GM11168 (cell line): ENCODE measurements around the gene SMIM5.

Experiments
- in situ Hi-C: fragments of 300-500 bp; cut with MboI; formaldehyde crosslinking; loops from one replicate; pipeline ENCODE4 v1.12.0; 2022; ENCODE audit warnings: low sequenced_read_pairs; ENCODE audit not compliant: unreplicated experiment

SMIM5 gene

DNA sequence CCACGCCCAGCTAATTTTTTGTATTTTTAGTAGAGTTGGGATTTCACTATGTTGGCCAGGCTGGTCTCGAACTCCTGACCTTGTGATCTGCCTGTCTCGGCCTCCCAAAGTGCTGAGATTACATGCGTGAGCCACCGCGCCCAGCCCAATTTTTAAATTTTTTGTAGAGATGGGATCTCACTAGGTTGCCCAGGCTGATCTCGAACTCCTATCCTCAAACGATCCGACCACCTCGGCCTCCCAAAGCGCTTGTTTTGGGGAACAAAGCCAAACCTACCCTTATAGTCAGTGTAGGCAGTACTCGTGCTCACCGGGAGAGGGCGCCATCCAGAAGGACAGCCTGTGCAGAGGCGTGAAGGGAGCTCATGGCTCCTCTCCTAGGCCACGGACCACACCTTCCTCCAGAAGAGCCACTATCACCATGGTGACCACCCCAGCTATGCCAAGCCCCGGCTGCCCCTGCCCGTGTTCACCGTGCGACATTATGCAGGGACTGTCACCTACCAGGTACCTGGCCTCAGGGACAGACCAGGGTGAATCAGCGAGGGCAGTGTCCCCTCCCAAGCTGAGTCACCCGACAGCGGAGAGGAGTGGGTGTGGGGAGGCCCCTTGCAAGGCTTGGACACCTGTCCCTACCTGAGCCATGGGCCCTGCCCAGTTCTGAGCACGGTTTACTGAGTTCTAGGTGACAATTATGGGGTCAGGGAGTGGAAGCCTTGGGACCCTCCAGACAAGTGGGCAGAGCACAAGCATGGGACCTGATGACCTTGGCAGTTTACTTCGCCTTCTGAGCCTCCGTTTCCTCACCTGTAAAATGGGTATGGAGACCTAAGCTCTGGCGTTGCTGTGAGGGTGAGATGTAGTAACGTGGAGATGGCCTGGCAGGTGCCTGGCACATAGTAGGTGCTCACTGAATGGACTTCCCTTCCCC lies 31.9 kb upstream of the SMIM5 start:
- in situ Hi-C loops: no loop called here

DNA sequence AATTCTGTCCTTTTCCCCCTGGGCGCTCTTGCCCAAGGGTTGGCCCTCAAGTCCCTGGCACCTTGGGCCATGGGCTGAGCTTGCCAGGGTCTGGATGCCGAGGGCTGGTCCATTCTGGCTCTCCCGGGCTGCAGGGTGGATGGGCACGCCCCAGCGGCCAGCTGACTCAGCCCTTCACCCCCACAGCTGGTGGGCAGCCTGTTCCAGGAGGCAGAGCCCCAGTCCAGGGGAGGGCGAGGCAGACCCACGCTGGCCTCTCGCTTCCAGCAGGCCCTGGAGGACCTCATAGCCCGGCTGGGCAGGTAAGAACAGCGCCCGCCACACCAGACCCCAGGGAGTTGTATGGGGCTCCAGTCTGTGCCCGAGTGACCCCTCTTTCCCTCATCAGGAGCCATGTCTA lies 30.6 kb upstream of the SMIM5 start:
- in situ Hi-C loops: no loop called here

DNA sequence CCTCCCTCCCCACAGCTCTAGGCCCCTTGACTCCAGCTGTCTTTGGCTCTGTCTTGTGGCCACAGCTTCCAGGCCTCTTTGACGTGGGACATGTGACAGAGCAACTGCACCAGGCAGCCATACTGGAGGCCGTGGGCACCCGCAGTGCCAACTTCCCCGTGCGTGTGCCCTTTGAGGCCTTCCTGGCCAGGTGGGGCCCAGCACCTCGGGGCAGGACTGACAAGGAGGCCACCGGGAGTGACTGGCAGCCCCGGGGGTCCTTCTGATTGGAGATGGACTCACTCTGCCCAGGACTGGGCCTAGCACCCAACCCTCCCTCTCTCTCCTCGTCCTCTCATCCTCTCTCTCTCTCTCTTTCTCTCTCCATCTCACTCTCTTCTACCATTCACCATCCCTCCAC lies 30.1 kb upstream of the SMIM5 start:
- in situ Hi-C loops: no loop called here

DNA sequence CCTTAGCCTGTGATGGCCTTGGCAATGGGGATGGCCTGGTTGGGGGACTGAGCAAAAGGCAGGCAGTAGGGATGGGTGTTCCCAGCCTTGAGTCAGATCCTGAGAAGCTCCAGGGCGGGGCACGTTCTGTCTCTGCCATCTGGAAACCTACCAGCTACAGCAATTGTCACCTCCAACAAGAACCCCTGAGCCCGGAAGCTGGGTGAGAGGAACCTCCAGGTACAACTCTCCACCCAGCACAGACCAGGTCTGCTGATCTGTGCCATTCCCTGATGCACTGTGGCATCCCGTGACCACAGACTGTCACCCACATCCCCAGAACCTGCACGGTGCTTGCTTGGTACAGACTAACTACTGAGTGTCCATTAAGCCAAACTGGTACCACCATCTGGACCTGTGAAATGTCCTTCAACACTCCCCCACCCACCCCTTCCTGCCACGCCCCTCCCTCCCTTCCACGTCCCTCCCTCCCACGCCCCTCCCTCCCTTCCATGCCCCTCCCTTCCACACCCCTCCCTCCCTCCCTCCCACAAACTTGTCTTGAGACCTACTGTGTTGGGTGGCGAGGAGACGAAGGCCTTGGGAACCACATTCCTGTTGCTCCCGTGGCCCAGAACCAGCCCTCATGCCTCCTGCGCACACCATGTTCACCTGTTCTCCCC lies 29.1 kb upstream of the SMIM5 start:
- in situ Hi-C loops: no loop called here

DNA sequence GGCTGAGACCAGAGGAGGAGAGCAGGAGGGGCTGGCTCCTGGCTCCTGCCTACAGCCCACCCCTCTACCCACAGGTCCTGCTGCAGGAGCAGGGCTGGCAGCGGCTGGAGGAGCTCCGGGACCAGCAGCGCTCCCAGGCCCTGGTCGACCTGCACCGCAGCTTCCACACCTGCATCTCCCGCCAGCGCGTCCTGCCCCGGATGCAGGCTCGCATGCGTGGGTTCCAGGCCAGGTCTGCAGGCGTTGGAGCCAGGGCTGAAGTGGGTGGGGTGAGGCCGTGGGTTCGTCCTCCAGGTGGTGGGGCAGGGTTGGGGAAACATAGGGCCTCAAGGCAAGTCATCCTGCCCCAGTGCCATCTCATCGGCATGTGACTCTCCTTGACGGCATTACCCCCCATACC lies 27.4 kb upstream of the SMIM5 start:
- in situ Hi-C loops: no loop called here

DNA sequence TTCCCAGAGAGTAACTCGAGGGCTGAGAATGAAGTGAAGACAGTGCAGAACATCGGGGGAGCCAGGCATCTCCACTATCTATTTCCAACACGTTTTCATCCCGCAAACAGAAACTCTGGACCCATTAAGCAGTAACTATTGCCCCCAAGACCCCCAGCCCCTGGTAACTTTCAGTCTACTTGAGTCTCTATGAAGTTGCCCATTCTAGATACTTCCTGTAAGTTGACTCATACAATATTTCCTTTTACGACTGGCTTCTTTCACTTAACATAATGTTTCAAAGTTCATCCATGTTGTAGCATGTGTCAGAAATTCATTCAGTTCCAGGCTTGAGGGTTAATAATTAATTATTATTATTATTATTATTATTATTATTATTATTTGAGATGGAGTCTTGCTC lies 26.1 kb upstream of the SMIM5 start:
- in situ Hi-C loops: no loop called here

DNA sequence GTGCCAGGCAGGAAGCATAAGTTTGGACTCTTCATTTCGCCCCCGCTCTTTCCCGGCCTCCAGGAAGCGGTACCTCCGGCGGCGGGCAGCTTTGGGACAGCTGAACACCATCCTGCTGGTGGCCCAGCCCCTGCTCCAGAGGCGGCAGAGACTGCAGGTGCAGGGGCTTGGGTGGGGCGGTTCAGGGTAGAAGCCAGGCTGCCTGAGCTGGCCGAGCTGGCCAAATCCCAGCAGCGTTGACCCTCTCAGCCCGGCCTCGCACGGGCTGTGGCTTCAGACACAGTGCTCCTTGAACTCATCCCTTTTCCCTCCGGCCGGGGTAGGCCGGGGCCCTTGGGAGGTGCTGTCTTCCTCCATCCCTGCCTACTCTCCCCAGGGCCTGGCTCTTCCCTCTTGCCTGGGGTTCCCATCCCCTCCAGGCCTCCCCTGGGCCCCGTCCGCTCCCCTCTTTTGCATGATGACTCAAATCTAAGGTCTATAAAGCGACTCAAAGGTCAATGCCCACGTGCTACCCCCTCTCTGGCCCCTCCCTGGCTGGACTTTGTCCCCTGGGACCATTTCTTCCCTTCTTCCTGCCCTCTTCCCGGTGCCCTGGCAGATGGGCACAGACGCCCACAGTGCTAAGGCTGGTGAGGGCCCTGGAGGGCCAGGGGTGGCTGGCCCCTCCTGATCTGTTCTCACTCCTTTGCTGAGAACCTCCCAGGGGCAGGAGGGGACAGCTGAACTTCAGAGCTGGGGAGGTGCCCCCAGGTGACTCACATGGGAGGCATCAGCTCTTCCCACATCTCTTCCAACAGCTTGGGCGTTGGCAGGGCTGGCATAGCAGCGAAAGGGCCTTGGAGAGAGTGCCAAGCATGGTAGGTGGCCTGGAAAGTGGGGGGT lies 22.9 kb upstream of the SMIM5 start:
- in situ Hi-C loops: no loop called here

DNA sequence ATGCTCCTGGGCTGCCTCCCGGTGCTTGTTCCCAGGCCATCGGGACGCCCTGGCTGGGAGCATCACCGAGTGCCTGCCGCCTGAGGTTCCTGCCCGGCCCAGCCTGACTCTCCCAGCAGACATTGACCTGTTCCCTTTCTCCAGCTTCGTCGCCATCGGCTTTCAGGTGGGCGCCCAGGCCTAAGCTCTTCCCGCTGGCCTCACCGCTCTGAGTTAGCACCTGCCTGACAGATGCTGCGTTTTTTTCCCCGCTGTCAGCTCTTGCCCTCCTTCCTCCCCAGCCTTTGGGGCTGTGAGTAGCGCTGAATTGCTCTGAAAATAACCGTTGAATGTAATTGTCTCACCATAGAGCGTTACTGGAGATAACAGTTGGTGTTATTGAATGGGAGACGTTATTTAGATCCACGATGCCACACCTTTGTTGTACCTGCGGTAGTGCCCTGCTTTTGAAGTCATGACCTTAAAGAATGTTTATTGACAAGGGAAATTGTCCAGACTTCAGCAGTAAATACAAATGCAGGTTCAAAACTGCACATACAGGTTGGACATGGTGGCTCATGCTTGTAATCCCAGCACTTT lies 21.3 kb upstream of the SMIM5 start:
- in situ Hi-C loops: no loop called here

DNA sequence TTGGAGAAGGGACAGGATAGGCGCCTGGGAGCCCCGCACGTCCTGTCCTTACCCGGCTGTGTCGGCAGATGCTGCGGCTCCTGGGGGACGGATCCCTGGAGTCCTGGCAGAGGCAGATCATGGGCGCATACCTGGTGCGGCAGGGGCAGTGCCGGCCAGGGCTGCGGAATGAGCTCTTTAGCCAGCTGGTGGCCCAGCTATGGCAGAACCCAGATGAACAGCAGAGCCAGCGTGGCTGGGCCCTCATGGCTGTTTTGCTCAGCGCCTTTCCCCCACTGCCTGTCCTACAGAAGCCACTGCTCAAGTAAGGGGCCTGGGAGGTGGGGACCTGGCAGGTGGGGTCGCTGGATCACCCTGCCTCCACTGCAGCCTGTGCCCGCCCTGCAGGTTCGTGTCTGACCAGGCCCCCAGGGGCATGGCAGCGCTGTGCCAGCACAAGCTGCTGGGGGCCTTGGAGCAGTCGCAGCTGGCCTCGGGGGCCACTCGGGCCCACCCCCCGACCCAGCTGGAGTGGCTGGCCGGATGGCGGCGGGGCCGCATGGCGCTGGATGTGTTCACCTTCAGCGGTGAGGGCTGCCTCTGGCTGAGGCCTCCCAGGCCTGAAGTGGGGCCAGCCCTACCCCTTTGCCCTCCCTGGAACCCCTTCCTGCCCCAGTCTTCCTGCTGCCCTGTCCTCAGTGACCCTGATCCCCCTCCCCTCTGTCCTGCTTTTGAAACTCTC lies 20.2 kb upstream of the SMIM5 start:
- in situ Hi-C loops: no loop called here

DNA sequence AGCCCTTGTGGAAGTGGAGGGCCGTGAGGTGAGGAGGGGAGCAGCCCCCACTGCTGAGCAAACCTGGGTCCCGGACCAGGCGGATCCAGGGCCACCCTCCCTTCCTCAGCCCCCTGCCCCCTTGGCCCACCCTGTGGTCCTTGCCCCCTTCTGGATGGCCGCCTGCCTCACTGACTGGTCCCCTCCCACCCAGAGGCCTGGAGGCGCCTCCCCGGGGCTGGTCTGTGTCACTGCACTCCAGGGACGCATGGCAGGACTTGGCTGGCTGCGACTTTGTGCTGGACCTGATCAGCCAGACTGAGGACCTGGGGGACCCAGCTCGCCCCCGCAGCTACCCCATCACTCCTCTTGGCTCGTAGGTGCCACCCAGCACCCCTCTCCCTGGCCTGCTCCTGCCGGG lies 19.2 kb upstream of the SMIM5 start:
- in situ Hi-C loops: no loop called here

DNA sequence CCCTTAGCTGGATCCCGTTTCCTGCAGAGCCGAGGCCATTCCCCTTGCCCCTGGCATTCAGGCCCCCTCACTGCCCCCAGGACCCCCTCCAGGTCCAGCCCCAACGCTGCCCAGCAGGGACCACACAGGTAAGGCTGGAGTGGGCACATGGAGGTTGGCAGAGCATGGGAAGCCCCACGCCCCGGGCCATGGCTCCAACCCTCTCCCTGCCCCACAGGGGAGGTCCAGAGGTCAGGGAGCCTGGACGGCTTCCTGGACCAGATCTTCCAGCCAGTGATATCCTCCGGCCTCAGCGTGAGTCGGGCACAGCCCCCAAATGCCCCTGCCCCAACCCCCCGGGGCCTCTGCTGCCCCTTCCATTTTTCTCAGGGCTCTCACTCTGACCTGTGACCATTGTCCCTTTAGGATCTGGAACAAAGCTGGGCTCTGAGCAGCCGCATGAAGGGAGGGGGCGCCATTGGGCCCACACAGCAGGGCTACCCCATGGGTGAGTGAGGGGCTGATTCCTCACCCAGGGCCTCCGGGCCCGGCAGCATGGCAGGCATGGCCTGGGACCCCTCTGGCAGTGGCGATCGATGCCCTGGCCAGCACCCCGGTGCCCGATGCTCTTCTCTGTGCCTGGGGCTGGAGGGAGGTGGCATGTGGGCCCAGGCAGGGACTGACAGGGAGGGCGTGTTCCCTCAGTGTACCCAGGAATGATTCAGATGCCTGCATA lies 18.5 kb upstream of the SMIM5 start:
- in situ Hi-C loops: loop anchor here (5.0 kb wide), 1 partner anchor 138 kb away; no protein-coding TSS in a partner anchor

DNA sequence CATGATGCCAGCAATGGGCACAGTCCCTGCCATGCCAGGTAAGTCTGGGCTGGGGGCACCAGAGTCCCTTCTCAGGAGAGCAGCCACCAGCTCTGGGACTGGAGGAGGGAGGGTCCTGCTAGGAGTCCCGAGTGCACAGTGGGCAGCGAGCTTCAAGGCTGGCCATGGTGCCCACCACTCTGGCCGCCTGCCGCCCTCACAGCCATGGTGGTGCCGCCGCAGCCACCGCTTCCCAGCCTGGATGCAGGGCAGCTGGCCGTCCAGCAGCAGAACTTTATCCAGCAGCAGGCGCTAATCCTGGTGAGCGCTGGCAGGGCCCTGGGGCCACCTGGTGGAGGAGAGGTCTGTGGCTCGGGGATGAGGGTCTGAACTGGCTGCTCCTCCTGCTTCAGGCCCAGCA lies 17.9 kb upstream of the SMIM5 start:
- in situ Hi-C loops: loop anchor here (5.0 kb wide), 1 partner anchor 137 kb away; no protein-coding TSS in a partner anchor

DNA sequence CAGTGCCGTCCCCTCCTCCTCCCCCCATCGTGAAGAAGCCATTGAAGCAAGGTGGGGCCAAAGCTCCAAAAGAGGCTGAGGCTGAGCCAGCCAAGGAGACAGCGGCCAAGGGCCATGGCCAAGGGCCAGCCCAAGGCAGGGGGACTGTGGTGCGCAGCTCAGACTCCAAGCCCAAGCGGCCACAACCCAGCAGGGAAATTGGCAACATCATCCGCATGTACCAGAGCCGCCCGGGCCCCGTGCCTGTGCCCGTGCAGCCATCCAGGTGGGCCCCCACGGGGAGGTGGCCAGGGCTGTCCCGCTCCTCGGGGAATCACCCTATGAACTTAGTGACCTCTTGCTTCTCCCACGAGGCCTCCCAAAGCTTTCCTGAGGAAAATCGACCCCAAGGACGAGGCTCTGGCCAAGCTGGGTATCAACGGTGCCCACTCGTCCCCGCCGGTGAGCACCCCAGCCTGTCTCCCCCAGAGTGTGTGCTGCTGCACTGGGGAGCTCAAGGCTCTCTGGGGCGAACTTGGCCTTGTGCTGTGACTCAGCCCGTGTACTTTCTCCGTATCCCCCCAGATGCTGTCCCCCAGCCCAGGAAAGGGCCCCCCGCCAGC lies 16.6 kb upstream of the SMIM5 start:
- in situ Hi-C loops: loop anchor here (5.0 kb wide), 1 partner anchor 136 kb away; no protein-coding TSS in a partner anchor

DNA sequence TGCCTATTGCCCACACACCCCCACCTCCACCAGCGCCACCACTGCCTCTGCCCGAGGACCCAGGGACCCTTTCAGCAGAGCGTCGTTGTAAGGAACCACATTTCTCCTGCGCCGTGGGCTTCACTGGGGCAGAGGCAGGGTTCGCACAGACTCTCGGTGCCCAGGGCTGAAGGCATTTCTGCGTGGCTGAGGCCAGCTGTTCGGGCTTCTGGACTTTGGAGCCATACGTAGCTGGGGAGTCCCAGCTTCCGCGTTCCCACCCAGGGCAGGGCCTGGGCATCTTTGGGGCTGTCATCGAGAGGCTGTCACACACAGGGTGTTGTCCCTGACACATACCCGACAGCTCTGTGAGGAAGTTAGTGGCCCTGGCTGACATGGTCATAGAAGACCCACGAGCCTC lies 16.0 kb upstream of the SMIM5 start:
- in situ Hi-C loops: loop anchor here (5.0 kb wide), 1 partner anchor 135 kb away; no protein-coding TSS in a partner anchor

DNA sequence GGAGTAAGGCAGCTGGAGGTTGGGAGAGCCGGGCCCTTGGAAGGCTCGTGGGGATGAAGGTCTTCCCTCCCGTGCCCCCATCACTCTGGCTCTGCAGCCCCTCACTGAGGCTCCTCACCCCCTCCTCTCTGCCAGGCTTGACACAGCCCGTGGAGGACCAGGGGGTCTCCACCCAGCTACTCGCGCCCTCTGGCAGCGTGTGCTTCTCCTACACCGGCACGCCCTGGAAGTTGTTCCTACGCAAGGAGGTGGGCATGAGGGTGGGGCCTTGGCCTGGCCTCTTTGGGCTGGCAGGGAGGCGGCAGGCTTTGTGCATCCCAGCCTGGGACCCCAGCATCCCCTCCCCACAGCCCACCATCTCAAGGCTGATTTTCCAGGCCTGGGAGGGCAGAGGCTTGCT lies 15.6 kb upstream of the SMIM5 start:
- in situ Hi-C loops: loop anchor here (5.0 kb wide), 1 partner anchor 135 kb away; no protein-coding TSS in a partner anchor

DNA sequence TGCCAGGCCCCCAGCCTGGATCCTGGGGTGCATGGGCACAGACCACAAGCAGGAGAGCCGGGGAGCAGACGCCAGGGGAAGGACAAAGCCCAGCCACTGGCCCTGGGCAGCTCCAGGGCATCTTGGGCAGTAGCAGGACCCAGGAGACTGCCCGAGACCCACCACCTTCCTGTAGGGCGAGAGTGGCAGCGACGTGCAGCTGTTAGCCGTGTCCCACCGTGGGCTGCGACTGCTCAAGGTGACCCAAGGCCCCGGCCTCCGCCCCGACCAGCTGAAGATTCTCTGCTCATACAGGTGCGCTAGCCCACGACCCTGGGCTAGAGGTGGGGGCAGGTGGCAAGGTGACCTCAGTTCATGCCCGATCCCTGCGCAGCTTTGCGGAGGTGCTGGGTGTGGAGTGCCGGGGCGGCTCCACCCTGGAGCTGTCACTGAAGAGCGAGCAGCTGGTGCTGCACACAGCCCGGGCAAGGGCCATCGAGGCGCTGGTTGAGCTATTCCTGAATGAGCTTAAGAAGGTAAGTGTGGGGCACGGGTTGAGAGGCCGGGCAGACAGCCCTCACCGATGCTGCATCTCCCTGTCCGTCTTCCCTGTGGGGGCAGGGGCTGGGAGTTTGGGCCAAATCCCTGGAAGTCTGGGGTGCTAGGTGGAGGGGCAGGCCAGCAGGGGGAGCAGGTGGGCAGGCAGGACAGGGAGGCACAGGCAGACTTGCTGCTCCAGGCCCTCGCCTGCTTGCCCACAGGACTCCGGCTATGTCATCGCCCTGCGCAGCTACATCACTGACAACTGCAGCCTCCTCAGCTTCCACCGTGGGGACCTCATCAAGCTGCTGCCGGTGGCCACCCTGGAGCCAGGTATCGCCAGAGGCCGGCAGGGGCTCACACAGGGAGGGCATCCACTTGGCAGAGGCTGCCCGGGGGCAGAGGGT lies 13.5 kb upstream of the SMIM5 start:
- in situ Hi-C loops: loop anchor here (5.0 kb wide), 1 partner anchor 133 kb away; no protein-coding TSS in a partner anchor

DNA sequence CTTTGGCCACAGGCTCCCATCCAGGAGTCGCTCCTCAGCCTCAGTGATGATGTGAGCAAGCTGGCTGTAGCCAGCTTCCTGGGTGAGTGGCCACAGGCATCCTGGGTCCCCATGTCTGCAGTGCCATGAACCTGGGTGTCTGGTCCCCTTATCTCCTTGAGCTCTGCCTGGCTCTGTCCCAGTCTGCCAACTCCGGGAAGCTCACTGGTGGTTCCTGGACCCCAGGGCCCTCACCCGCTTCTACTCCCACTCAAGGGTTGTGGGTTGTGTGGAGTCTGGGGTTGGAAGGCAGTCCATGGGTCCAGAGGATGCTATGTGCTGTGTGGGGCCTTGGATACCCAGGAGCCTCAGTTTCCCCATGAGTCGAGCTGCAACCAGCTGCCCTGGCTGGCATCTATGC lies 11.7 kb upstream of the SMIM5 start:
- in situ Hi-C loops: no loop called here
